Cerebellar cortex (tissue), 1 donor: Measurements from ENCODE around the gene SRRM4.

Experiments
- DNase-seq: peaks from one replicate; pipeline ENCODE4 v3.0.0-alpha.2; 2015; ENCODE audit warnings: low spot score

SRRM4 gene

DNA sequence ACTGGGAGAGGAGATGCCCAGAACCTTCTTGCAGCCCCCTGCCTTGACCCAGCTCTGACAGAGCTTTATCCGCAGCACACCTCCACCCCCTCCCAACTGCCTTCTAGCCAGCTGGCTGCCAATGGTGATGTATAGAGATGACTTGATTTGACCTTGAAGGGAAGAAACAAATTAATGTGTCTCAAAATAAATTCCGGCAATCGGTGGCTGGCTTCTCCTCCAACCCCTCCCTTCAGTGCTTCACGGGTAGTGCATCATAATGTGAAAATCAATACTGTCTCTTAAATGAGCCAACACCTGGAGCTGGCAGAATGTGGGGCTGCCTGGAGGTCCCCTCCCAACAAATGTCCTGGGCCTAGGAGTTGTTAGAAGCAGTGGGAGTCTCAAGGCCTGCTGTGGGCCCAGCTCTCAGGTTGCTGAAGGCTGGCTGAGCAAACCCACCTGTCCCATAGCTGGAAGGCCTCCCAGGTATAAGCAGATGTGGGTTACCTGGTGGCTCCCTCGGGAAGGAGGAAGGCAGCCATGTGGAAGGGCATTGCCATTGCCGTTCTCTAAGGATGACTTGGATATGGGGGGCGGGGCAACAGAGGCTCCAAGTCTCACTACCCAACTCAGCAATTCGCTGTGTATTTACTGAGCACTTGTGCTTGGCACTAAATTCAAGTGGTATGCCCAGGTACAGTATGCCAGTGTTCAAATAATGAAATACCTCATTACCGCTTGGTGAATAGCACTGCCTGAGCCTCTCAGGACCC is 220.6 kb downstream of the SRRM4 start:
- DNase-seq = no peak

DNA sequence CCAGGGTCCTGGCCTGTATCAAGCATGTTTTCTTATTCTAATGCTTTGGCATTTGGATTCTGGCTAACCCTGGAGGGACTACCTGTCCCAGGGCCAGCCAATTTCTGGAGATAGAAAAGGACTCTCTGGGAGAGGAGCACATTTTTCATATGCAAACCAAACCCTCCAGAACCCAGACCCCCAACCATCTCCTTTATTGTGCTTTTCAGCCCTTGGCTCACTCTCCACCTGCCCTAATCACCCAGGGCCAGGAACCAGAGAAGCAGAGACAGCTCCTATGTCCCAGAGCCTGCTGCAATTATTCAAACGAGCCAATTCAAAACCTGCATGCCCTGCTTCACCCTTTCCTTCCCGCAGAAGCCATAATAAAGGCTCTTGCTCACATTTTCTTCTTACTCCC is 221.2 kb downstream of the SRRM4 start:
- no peak for DNase-seq

DNA sequence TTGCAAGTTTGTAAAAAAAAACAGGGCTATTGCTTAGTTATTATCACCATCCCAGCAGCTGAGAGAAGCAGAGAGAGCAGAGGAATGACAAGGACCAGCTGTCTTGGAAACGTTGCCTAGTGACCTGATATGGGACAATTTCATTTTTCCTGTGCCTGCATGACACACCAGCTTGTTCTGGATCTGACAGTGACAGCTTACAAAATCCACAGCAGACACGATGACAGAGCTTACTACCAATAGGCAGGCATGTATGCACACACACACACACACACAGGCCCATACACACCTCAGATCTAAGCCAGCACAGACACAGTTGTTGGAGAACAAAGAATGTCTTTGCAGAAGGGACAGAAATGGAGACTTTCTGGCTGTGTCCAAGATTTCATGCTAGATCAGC is 222.8 kb downstream of the SRRM4 start:
- no peak for DNase-seq

DNA sequence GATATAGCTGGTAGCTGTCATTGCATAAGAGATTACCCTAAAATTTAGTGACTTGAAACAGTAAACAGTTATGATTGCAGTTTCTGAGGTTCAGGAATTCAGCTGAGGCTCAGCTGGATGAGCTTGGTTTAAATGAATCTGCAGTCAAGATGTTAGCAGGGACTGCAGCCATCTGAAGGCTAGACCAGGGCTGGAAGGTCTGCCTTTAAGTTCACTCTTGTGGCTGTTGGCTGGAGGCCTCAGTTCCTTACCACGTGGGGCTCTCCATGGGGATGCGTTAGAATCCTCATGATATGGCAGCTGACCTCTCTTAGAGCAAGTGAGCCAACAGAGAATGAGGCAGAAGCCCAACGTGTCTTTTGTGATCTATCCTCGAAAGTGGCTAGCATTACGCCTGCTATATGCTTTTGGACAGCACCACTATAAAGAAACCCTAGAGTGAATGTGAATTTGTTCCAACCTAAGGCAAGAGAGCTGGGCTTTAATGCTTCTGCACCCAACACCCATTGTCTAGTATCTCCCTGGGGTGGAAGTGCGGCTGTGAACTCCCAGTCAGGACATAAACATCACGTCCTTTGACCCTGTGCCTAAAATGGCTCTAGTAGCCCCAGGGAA is 223.4 kb downstream of the SRRM4 start:
- no peak for DNase-seq

DNA sequence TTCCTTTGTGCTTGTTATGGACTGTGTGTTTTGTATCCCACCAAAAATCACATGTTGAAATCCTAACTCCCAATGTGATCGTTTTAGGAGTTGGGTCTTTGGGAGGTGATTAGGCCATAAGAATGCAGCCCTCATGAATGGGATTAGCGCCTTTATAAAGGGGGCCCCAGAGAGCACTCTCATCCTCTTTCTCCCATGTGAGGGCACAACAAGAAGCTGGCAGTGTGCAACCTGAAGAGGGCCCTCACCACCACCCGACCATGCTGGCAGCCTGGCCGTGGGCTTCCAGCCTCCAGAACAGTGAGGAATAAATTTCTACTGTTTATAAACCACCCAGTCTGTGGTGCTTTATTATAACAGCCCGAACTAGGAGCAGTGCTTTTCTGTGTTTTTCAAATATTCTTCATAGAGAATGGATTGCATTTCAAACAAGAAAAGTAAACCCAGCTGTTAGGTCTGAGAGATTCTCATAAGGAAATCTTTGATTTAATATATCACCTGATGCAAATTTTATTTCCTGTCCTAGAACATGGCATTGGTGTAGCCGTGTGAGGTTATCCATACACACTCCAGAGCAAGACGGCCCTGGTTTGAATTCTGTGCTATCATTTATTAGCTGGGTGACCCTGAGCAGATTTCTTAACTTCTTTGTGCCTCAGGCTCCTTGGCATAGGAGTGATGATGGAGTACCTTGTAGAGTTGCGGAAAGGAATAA is 225.2 kb downstream of the SRRM4 start:
- no peak for DNase-seq

DNA sequence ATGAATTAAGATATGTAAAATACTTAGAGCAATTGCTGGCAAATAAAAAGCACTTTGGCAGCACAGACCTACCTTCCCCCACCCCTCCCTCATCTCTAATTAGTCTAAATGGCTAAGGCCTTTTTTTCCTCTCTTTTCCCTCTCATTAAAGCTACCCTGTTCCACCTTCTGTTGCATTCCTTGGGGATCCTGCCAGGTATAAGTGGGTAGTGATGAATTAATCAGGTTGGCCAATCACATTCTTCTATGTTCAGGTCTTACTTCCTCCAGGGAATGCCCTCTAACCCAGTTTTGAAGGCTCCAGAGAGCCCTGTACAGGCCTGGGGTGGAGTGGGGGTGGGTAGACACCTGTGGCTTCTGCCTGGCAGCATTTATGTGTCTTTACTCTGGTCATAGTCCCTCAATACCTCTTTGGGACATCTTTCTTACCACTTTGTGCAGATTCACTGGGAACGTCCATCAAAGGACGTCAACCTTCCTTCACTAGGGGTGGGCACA is 225.8 kb downstream of the SRRM4 start:
- DNase-seq = no peak

DNA sequence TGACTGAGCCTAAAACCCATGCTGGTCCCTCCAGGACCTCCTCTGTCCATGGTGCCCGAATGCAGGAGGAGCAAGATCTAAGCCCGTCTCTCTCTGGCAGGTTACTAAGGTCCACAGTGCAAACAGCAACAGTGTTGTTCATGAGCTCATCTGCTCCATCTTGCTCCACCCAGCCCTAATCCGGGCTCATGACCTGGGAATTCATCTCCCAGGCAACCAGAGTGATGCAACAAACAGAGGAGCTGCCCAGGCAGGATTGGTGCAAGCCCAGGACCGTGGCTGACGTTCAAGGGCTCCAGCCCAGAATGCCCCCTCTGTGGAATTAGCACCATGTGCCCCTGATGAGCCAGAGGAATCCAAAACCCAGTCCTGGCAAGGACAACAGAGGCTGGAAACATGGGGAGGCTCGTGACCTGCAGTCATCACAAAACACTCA is 227.3 kb downstream of the SRRM4 start:
- no peak for DNase-seq

DNA sequence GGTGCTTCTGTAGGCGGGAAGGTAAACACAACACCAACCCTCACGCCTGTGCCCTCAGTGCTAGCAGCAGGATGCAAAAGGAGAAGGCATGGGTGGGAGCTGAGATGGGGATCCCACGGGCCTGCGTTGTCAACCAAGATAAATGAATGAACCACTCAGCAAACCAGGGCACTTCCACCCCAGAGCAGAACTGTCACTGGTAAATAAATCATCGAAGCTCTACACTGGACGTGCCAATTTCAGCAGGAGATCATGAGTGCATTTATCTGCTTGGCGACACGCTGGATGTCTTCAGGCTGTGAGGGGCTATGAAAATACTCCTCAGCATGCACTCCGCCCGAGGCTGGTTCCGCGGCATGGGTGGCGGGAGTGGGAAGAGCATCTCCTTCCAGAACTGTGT is 230.5 kb downstream of the SRRM4 start:
- no peak for DNase-seq
